Measurements from ENCODE around the gene SAMD3. TPM values are rescaled to one million over a fixed set of nuclear protein-coding genes. Genes with fewer than 3 reads are reported as not detected.

SAMD3 gene
- total RNA-seq, 1 experiment from 2014 or later: 0.39 TPM

GRCh38 chr6:130129762-130130246, 92.9 kb downstream of the SAMD3 start:
- Histone ChIP-seq H3K27ac (ENCODE audit: insufficient read length, low read depth, low read length) (no peak overlapping the region), H3K9ac (ENCODE audit: extremely low read depth, insufficient read length, low read length) (no peak overlapping the region), H3K23ac (ENCODE audit: insufficient read length, low read depth, low read length) (no peak overlapping the region), H3K4ac (ENCODE audit: low read depth, low read length) (no peak overlapping the region), H3T11ph (ENCODE audit: low read length) (no peak overlapping the region), H2AFZ (ENCODE audit: low read length) (no peak overlapping the region), H3K56ac (ENCODE audit: insufficient read length, low read depth, low read length) (no peak overlapping the region), H3K79me1 (ENCODE audit: insufficient read depth, low read depth, low read length, poor library complexity, severe bottlenecking) (no peaks in the 10 kb centered on the region), H3K23me2 (ENCODE audit: insufficient read length, low read depth, low read length, poor library complexity, severe bottlenecking) (no peaks in the 10 kb centered on the region), H3K9me3 (ENCODE audit: control insufficient read depth, low read depth, low read length) (no peaks in the 10 kb centered on the region), H2BK5ac (ENCODE audit: insufficient read length, low read length) (no peak overlapping the region), H4K8ac (replicated peaks; ENCODE audit: insufficient read length, low read depth, low read length) (no peak overlapping the region), H2AK5ac (ENCODE audit: insufficient read length, low read length) (no peak overlapping the region), H4K5ac (ENCODE audit: insufficient read length, low read depth, low read length) (no peak overlapping the region), H4K91ac (ENCODE audit: insufficient read length, low read depth, low read length) (no peak overlapping the region), H3K4me1 (ENCODE audit: insufficient read depth, low read length) (no peaks in the 10 kb centered on the region), H2BK15ac (ENCODE audit: low read depth, low read length) (no peak overlapping the region), H4K20me1 (ENCODE audit: control insufficient read depth, insufficient read depth, insufficient read length) (no peaks in the 10 kb centered on the region), H2BK120ac (ENCODE audit: low read depth, low read length, poor library complexity, severe bottlenecking) (no peak overlapping the region), H2BK12ac (ENCODE audit: insufficient read length, low read depth, low read length) (no peak overlapping the region), H3K4me2 (ENCODE audit: insufficient read depth, insufficient read length, low read length) (no peak overlapping the region), H3K27me3 (ENCODE audit: insufficient read depth, low read length) (no peaks in the 10 kb centered on the region), H2BK20ac (ENCODE audit: low read depth, low read length, poor library complexity, severe bottlenecking) (no peak overlapping the region), H3K14ac (ENCODE audit: insufficient read depth, low read length) (no peak overlapping the region), H3K79me2 (ENCODE audit: insufficient read depth, low read length) (no peaks in the 10 kb centered on the region), H3K18ac (ENCODE audit: insufficient read length, low read depth, low read length) (no peak overlapping the region)
- DNase-seq: no peak
- Mint-ChIP-seq H3K36me3 (ENCODE audit: insufficient read depth in 1 of 3, low read depth in 3 of 3) (peaks cover 0 to 3% (median 0%) of the 10 kb centered on the region in 3 experiments; a peak in 2 of 7 replicates), H3K27me3 (ENCODE audit: low read depth) (no peaks in the 10 kb centered on the region), H3K4me1 (peaks cover 13 to 17% of the 10 kb centered on the region in 2 experiments), H3K4me3 (no peak overlapping the region), H3K9me3 (no peaks in the 10 kb centered on the region), H3K27ac (no peak overlapping the region)
- TF ChIP-seq, protein P1, sequence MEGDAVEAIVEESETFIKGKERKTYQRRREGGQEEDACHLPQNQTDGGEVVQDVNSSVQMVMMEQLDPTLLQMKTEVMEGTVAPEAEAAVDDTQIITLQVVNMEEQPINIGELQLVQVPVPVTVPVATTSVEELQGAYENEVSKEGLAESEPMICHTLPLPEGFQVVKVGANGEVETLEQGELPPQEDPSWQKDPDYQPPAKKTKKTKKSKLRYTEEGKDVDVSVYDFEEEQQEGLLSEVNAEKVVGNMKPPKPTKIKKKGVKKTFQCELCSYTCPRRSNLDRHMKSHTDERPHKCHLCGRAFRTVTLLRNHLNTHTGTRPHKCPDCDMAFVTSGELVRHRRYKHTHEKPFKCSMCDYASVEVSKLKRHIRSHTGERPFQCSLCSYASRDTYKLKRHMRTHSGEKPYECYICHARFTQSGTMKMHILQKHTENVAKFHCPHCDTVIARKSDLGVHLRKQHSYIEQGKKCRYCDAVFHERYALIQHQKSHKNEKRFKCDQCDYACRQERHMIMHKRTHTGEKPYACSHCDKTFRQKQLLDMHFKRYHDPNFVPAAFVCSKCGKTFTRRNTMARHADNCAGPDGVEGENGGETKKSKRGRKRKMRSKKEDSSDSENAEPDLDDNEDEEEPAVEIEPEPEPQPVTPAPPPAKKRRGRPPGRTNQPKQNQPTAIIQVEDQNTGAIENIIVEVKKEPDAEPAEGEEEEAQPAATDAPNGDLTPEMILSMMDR (conservative IDR thresholded peaks at IDR 0.05): no peak
- WGBS (ENCODE audit: extremely low coverage, insufficient read length, low lambda C conversion rate): no CpG with 5 or more reads among the region's 6 CpGs
